Measurements from ENCODE around the gene RAD18. TPM values are rescaled to one million over a fixed set of nuclear protein-coding genes. Genes with fewer than 3 reads are reported as not detected.
A peak's percentile ranks its signal among the peaks of the same experiment; 100 is the strongest.

RAD18 gene
- total and polyA plus RNA-seq, 4 donors = 1.2 to 9.0 (median 4.3) TPM

- Histone ChIP-seq H3K36me3 (ENCODE audit: control insufficient read depth in 4 of 4, insufficient read depth in 3 of 4, low read depth in 1 of 4, low read length in 3 of 4) (no peaks in the 10 kb centered on the region), H3K9me3 (ENCODE audit: control insufficient read depth in 4 of 4, low read length in 3 of 4) (no peaks in the 10 kb centered on the region), H3K27ac (ENCODE audit: low read depth in 1 of 2, low read length in 2 of 2) (peak overlapping the region; percentile 52 to 72), H3K4me3 (ENCODE audit: low read depth in 1 of 3, low read length in 3 of 3) (no peak overlapping the region), H3K9ac (ENCODE audit: low read depth in 1 of 2, low read length in 2 of 2) (no peak overlapping the region), H3K27me3 (ENCODE audit: control insufficient read depth in 4 of 4, insufficient read depth in 4 of 4, low read length in 3 of 4) (no peaks in the 10 kb centered on the region), H3K4me1 (ENCODE audit: control insufficient read depth in 4 of 4, insufficient read depth in 4 of 4, low read length in 3 of 4) (peaks cover 8 to 45% (median 36%) of the 10 kb centered on the region in 4 donors)
- DNase-seq (ENCODE audit: low spot score) = no peak
- TF ChIP-seq, protein P1, sequence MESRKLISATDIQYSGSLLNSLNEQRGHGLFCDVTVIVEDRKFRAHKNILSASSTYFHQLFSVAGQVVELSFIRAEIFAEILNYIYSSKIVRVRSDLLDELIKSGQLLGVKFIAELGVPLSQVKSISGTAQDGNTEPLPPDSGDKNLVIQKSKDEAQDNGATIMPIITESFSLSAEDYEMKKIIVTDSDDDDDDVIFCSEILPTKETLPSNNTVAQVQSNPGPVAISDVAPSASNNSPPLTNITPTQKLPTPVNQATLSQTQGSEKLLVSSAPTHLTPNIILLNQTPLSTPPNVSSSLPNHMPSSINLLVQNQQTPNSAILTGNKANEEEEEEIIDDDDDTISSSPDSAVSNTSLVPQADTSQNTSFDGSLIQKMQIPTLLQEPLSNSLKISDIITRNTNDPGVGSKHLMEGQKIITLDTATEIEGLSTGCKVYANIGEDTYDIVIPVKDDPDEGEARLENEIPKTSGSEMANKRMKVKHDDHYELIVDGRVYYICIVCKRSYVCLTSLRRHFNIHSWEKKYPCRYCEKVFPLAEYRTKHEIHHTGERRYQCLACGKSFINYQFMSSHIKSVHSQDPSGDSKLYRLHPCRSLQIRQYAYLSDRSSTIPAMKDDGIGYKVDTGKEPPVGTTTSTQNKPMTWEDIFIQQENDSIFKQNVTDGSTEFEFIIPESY (IDR thresholded peaks at IDR 0.05) = no peak
- peak; percentile 97 for TF ChIP-seq SP1 (IDR thresholded peaks at IDR 0.05)
- peak; percentile 79 for TF ChIP-seq HNF4G (IDR thresholded peaks at IDR 0.05)
- peak; percentile 74 for TF ChIP-seq MAX (IDR thresholded peaks at IDR 0.05)
- TF ChIP-seq TAF1 (conservative IDR thresholded peaks at IDR 0.05) = no peak
- TF ChIP-seq GABPA (IDR thresholded peaks at IDR 0.05 in 1 of 2, conservative IDR thresholded peaks at IDR 0.05 in 1 of 2) = no peak
- peak; percentile 70 for TF ChIP-seq FOXA2 (IDR thresholded peaks at IDR 0.05)
- peak; percentile 91 for TF ChIP-seq YY1 (IDR thresholded peaks at IDR 0.05)
- peak; percentile 58 to 70 for TF ChIP-seq RXRA (IDR thresholded peaks at IDR 0.05)
- peak in 1 of 2 donors; percentile 75 for TF ChIP-seq EGR1 (IDR thresholded peaks at IDR 0.05; ENCODE audit: low read depth in 2 of 2)
- TF ChIP-seq, protein P2, sequence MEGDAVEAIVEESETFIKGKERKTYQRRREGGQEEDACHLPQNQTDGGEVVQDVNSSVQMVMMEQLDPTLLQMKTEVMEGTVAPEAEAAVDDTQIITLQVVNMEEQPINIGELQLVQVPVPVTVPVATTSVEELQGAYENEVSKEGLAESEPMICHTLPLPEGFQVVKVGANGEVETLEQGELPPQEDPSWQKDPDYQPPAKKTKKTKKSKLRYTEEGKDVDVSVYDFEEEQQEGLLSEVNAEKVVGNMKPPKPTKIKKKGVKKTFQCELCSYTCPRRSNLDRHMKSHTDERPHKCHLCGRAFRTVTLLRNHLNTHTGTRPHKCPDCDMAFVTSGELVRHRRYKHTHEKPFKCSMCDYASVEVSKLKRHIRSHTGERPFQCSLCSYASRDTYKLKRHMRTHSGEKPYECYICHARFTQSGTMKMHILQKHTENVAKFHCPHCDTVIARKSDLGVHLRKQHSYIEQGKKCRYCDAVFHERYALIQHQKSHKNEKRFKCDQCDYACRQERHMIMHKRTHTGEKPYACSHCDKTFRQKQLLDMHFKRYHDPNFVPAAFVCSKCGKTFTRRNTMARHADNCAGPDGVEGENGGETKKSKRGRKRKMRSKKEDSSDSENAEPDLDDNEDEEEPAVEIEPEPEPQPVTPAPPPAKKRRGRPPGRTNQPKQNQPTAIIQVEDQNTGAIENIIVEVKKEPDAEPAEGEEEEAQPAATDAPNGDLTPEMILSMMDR (IDR thresholded peaks at IDR 0.05; ENCODE audit: low read depth, low read length, missing input control) = no peak
- peak in 1 of 2 donors; percentile 8 for TF ChIP-seq RAD21 (IDR thresholded peaks at IDR 0.05)
- TF ChIP-seq HNF4A (conservative IDR thresholded peaks at IDR 0.05) = peak; percentile 89 to 90
- TF ChIP-seq REST (IDR thresholded peaks at IDR 0.05) = no peak
- TF ChIP-seq, protein P3, sequence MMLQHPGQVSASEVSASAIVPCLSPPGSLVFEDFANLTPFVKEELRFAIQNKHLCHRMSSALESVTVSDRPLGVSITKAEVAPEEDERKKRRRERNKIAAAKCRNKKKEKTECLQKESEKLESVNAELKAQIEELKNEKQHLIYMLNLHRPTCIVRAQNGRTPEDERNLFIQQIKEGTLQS (IDR thresholded peaks at IDR 0.05) = no peak
- TF ChIP-seq NR2F2 (IDR thresholded peaks at IDR 0.05) = peak; percentile 44
- TF ChIP-seq FOXA1 (IDR thresholded peaks at IDR 0.05) = peak; percentile 39
- peak; percentile 71 to 85 for TF ChIP-seq JUND (IDR thresholded peaks at IDR 0.05)
- 62% methylated on average over 11 of the region's 11 CpGs for WGBS
Observed at GRCh38 chr3:8964436-8965370, 1.4 kb upstream of the RAD18 start.

Data from liver (tissue), 9 donors.